ENCODE measurements around the gene LRP6.
"Not testable (repeated sequence)": the region's sequence is repeated elsewhere in the genome, so short reads cannot be mapped to it uniquely, and the experiment has no call there.

LRP6 gene

DNA sequence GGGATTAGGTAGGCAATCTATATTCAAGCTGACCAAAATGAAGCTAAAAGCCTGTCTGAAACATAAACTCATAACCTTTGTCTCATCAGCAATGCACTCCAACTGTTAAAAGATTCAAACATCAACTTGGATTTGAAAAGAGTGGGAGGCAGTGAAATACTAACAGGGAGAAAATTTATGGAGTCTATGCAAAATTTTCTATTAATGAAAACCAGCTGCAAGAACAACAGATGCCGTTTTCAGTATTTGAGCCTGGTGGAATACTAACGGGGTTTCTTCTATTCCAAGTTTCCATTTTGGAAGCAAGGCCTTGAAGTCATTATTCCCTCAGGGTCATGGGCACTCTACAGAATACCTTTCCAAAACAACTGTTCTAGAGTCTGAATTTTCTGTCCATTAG, 88.3 kb downstream of the LRP6 start:
- DNase-seq = no peak

DNA sequence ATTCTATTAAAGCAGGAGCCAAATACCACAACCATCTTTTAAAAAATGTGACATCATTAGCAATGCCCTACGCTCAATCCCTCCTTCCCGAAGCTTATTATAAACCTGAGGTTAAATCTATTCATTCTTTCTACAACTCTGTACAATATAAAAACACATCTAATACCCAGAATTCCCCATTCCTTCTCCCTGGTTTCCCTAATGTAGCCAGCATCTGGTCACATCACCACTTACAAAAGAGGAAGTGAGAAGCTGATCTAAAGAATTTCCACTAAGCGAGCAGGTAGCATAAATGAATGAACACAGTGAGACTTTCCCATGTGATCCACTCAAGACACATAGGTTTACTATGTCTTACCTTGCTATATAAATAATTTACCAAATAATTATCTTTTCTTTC, 90.4 kb downstream of the LRP6 start:
- DNase-seq = no peak

- peak in 2 of 3 experiments; percentile 26 to 38 for DNase-seq
Observed at GRCh38 chr12:12171991-12172511, 94.8 kb downstream of the LRP6 start.

GRCh38 chr12:12167847-12168246, 99.0 kb downstream of the LRP6 start:
- peak in 1 of 3 experiments; percentile 29 for DNase-seq

DNA sequence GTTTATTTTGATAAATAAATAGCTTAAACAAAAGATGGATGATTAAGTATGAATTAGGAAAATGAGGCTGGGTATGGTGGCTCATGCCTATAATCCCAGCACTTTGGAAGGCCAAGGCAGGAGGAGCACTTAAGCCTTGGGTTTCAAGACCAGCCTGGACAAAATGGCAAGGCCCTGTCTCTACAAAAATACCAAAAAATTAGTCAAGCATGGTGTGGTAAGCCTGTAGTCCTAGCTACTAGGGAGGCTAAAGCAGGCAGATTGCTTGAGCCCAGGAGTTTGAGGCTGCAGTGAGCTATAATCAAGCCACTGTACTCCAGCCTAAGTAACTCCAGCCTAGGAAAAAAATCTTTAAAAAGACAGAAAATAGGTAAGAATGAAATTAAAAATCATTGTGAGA, 100.1 kb downstream of the LRP6 start:
- DNase-seq = no peak

GRCh38 chr12:12159988-12160387, 106.9 kb downstream of the LRP6 start:
- no peak for DNase-seq

GRCh38 chr12:12158858-12159257, 108.0 kb downstream of the LRP6 start:
- DNase-seq = no peak

GRCh38 chr12:12157424-12157823, 109.4 kb downstream of the LRP6 start:
- no peak for DNase-seq

DNA sequence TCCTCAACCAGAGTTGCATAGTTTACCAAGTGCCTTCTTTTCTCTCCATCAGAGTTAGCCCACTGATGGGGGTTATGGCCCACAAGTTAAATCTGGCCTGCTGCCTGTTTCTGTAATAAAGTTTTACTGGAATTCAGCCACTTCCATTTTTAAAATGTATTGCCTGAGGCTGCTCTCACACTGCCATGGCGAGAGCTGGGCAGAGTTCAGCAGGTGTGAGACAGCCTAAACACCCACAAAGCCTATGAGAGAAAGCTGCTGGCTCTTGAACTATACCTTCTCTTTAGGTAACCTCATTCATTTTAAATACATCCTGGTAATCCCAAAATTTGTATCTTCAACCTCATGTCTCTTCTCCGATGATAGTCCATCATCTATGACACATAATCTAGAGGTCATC, 110.0 kb downstream of the LRP6 start:
- peak in 1 of 3 experiments; percentile 27 for DNase-seq

DNA sequence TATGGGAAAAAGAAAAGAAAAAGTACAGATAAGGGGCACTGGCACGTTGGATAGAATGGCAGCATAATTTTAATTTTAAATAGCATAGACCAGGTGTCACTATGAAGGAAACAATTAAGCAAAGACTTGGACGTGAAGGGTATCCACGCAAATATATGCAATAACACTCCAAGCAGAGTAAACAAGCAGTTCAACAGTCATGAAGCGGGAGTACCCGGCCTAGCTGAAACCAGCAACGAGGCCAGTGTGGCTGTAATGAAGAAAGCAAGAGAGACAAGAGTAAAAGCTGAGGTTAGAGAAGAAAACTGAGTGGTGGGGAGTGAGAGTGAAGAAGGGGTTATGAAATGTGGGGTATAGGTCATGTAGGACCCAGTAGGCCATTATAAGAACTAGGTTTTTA, 110.7 kb downstream of the LRP6 start:
- peak in 2 of 3 experiments; percentile 16 to 57 for DNase-seq

- no peak for DNase-seq
Observed at GRCh38 chr12:12153596-12153995, 113.2 kb downstream of the LRP6 start.

GRCh38 chr12:12147111-12147510, 119.7 kb downstream of the LRP6 start:
- DNase-seq = no peak

- DNase-seq = not testable (repeated sequence)
Observed at GRCh38 chr12:12144531-12144930, 122.3 kb downstream of the LRP6 start.

- no peak for DNase-seq
Observed at GRCh38 chr12:12141000-12141399, 125.8 kb downstream of the LRP6 start.

DNA sequence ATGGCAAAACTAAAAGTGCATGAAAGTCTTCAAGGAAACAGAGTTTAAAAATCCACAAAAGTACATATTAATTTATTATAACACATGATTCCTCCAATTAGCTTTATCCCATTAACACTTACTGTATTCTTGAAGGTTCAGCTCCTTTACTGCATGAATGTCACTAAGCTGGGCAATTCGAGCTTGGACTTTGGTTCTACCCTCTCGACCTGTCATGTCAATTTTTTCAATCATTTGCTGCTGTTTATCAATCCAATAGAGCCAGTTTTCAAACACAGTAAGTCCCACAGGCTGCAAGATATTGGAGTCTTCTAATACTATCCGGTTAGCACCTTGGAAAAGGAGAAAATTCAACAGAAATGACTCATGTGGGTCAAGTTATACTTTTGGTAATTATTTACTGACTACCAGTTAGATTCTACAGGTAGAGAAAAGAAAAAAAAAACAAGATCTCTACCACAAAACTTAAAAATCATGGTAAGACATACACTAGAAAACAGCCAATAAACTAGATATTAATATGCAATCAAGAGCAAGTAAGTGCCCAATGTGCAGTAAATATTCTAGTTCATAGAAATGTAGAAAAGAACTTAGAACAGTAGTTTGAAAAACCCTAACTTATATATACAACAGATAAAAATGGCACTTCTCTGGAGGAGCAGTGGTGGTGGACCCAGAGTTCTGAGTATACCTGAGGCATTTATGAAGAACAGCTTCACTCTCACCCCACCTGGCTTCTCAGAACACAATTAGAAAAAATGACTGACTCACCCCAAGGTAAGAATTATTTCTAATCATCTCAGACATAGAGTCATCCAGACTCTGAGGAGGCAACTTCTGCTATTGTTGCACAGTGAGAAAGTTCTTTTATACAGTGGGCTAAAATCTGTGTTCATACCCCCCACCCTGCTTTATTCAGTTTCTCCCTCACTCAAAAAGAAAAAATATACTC, 128.4 kb downstream of the LRP6 start:
- DNase-seq = no peak

- DNase-seq = no peak
Observed at GRCh38 chr12:12133785-12134184, 133.1 kb downstream of the LRP6 start.

DNA sequence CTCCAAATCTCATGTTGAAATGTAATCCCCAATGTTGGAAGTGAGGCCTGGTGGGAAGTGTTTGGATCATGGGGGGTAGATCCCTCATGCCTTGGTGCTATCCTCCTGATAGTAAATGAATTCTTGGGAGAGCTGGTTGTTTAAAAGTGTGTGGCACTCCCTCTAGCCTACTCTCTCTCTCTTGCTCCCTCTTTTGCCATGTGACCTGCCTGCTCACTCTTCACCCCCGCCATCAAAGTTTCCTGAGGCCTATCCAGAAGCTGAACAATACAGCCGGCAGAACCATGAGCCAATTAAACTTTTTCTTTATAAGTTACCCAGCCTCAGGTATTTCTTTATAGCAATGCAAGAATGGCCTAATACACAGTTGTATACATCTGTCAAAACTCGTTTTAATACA, 133.6 kb downstream of the LRP6 start:
- DNase-seq = no peak

DNA sequence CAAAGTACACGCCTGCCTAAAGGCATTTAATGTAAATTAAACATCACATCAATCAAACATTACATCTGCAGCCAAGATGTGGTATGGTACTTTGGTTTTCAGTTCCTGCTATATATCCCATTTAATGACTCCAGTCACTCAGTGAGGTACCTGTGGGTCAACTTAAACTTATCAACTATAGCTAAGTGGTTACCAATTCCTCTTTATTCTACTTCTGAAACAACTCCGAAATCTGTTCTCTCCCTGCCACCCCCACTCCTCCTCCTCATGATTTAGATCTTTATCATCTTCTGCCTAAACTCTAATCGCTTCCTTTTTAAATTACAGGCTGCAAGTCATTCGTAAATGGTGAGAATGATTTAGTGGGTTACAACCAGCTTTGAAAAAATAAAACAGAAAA, 138.2 kb downstream of the LRP6 start:
- DNase-seq = no peak

DNA sequence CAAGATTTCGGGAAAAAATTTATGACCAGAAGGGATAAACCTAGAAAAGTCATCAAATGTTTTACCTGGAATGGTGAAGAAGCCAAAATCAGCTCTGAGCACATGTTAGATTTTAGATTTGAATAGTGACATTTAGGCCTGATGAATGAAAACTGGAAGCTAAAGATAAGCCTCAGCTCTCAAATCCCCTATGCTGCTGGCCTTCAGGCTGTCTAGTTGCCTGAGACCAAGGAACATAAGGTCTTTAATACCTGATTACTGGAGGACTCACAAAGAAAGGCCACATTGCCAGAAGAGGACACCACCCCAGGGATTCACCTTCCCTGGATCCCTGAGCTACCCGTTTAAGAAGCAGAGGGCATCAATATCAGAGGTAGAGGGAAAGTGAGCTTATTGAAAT, 139.5 kb downstream of the LRP6 start:
- no peak for DNase-seq

- no peak for DNase-seq
Observed at GRCh38 chr12:12126551-12126950, 140.3 kb downstream of the LRP6 start.

GRCh38 chr12:12123036-12123604, 143.7 kb downstream of the LRP6 start:
- no peak for DNase-seq

- no peak for DNase-seq
Observed at GRCh38 chr12:12121061-12121460, 145.8 kb downstream of the LRP6 start.

- DNase-seq = no peak
Observed at GRCh38 chr12:12116677-12117076, 150.2 kb downstream of the LRP6 start.

DNA sequence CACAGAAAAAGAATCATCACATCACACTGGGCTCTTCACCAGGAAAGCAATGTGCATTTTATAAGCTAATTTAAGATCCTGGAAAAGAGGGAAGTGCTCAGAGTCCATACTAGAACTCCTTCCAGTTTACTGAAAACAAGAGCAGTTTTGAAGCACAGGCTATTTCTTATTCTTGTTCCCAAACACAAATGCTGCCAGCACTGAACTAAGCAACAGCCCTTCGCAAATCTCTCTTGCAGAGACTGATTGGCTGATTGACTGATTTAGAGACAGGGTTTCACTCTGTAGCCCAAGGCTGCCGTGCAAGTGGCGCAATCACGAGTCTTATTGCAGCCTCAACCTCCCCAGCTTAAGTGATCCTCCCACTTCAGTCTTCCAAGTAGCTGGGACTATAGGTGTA, 151.3 kb downstream of the LRP6 start:
- no peak for DNase-seq
